K562 (cell line): ENCODE data around the gene KLHL12. TPM values are rescaled to one million over a fixed set of nuclear protein-coding genes. Genes with fewer than 3 reads are reported as not detected.

Experiments used
- ATF7 ChIP-seq: fragments of 450-650 bp; IDR thresholded peaks from 2 replicates; pipeline ENCODE4 v1.7.1; 2014; ENCODE audit warnings: mild to moderate bottlenecking, moderate library complexity
- BCOR ChIP-seq: fragments of 450-650 bp; IDR thresholded peaks from 2 replicates; pipeline ENCODE4 v1.6.1; 2016
- CHD2 ChIP-seq: IDR thresholded peaks from 2 replicates; pipeline ENCODE4 v1.6.1; 2011; ENCODE audit warnings: low read depth, low read length
- FOXJ2 ChIP-seq: fragments of 200-800 bp; sonication (Bioruptor generic); IDR thresholded peaks from 2 replicates; pipeline ENCODE4 v1.6.1; 2016; ENCODE audit warnings: missing genetic modification characterization, missing compliant biosample characterization
- JUND ChIP-seq, 2 experiments: IDR thresholded peaks; 2 replicates in 1 of 2; 3 replicates in 1 of 2; pipeline ENCODE4 v1.6.1; 2011; ENCODE audit warnings: borderline replicate concordance in 2 of 2, low read depth in 2 of 2, low read length in 2 of 2, improper control_type of control experiment in 1 of 2, missing biosample characterization in 1 of 2, missing genetic modification characterization in 1 of 2, missing genetic modification reagents in 1 of 2
- MAZ ChIP-seq, 2 experiments: fragments of 450-650 bp in 1 of 2; sonication (generic) in 1 of 2; formaldehyde crosslinking; IDR thresholded peaks in 1 of 2; conservative IDR thresholded peaks in 1 of 2; 2 replicates each; pipeline versions ENCODE4 v1.4.0 to v1.5.0; 2020; ENCODE audit warnings: mild to moderate bottlenecking in 1 of 2, missing genetic modification reagents in 1 of 2
- NCOA1 ChIP-seq: fragments of 450-650 bp; IDR thresholded peaks from 2 replicates; pipeline ENCODE4 v1.6.1; 2016; ENCODE audit warnings: low read depth
- POLR2AphosphoS2 ChIP-seq: IDR thresholded peaks from 2 replicates; pipeline ENCODE4 v1.6.1; 2012; ENCODE audit warnings: low read length, improper control_type of control experiment
- PREB ChIP-seq: sonication (generic); formaldehyde crosslinking; IDR thresholded peaks from 2 replicates; pipeline ENCODE4 v1.8.1; 2023; ENCODE audit warnings: mild to moderate bottlenecking, missing genetic modification reagents
- TBP ChIP-seq: optimal IDR thresholded peaks from 2 replicates; pipeline ENCODE3; 2011; ENCODE audit warnings: low read depth, low read length, improper control_type of control experiment
- THRAP3 ChIP-seq: fragments of 450-650 bp; IDR thresholded peaks from 2 replicates; pipeline ENCODE4 v1.6.1; 2016; ENCODE audit warnings: mild to moderate bottlenecking, inconsistent platforms, borderline replicate concordance
- ZNF24 ChIP-seq: fragments of 450-650 bp; IDR thresholded peaks from 2 replicates; pipeline ENCODE4 v1.6.1; 2016
- ZNF511 ChIP-seq: sonication (generic); formaldehyde crosslinking; IDR thresholded peaks from 2 replicates; pipeline ENCODE4 v1.8.0; 2022; ENCODE audit warnings: mild to moderate bottlenecking, missing genetic modification reagents
- polyA plus RNA-seq, 8 experiments: library from polyadenylated mRNA; depleted of rRNA in 4 of 8; stranded (reverse) in 5 of 8; unstranded in 3 of 8; fragments of >200 nt; fragmentation: Nextera tagmentation in 2 of 8; fragmentation: Illumina TruSeq in 1 of 8; extraction: Ambion mirVana in 2 of 8; extraction: Trizol in 1 of 8; gene quantifications; 2 replicates each; pipeline versions ENCODE4 v1.2.1 to v1.2.3, GENCODE V29; 2011 to 2014; ENCODE audit warnings: inconsistent platforms in 1 of 8, missing spikeins in 1 of 8
- total RNA-seq, 7 experiments: library from RNA; depleted of rRNA in 6 of 7; stranded (reverse); fragments of >200 nt in 6 of 7; fragmentation: Illumina TruSeq in 2 of 7; extraction: Trizol in 2 of 7; gene quantifications; 2 replicates each; pipeline versions ENCODE4 v1.2.1 to v1.2.3, GENCODE V29; 2011 to 2021; ENCODE audit warnings: low replicate concordance in 1 of 7

The KLHL12 gene
- total and polyA plus RNA-seq, 9 of the 15 experiments (the other 6 are each of a cell fraction or from before 2014, with no cell fraction given), result 23.1 to 85.1 (median 35.0) TPM

GRCh38 chr1:202888531-202889360, 38.3 kb downstream of the KLHL12 start, which contains the start of gene RABIF (continued):
- TF ChIP-seq ZNF511 (CRISPR knock-in tag) (peak; percentile 57; the same call in 1 of the 2 replicates), MAZ (CRISPR knock-in tag; conservative IDR thresholded peaks at IDR 0.05 in 1 of 2, IDR thresholded peaks at IDR 0.05 in 1 of 2) (peak; percentile 73 to 81), ZNF24 (0 out of 2 replicates have a peak, but pooled peaks have one; percentile 9), PREB (CRISPR knock-in tag) (no peak), ATF7 (peak; percentile 89), THRAP3 (no peak), JUND (IDR thresholded peaks at IDR 0.05; ENCODE audit: borderline replicate concordance, low read depth, low read length) (0 out of 2 replicates have a peak, but pooled peaks have one; percentile 13), JUND (tag; IDR thresholded peaks at IDR 0.05; ENCODE audit: borderline replicate concordance, low read depth, low read length) (peak; percentile 19; the same call in 2 of the 3 replicates), BCOR (0 out of 2 replicates have a peak, but pooled peaks have one; percentile 26), FOXJ2 (tag) (no peak), NCOA1 (no peak), POLR2AphosphoS2 (peak; percentile 94), CHD2 (0 out of 2 replicates have a peak, but pooled peaks have one; percentile 2), TBP (peak; percentile 56)
- TF ChIP-seq, all 486 proteins: peak for 142
